OCI-LY1 (cell line): ENCODE data around the gene PEX6.

Experiments
- H2AFZ ChIP-seq: fragments of 200-600 bp; sonication (generic), shearing (Covaris generic); 2 replicates; pipeline ENCODE4 v1.6.0; 2014; ENCODE audit warnings: antibody characterized with exemption, mild to moderate bottlenecking, low read length
- H3F3A ChIP-seq: fragments of 200-600 bp; sonication (generic), shearing (Covaris generic); 2 replicates; pipeline ENCODE4 v1.6.0; 2014; ENCODE audit warnings: mild to moderate bottlenecking, antibody characterized with exemption, low read length, moderate library complexity; ENCODE audit not compliant: insufficient read depth
- H3K27ac ChIP-seq: fragments of 200-600 bp; sonication (generic); 2 replicates; pipeline ENCODE4 v1.5.1; 2014; ENCODE audit warnings: low read length, mixed run types, mild to moderate bottlenecking, low read depth; ENCODE audit not compliant: poor library complexity, severe bottlenecking
- H3K27me3 ChIP-seq: fragments of 200-600 bp; sonication (generic); 2 replicates; pipeline ENCODE4 v1.6.0; 2014; ENCODE audit warnings: antibody characterized with exemption, mild to moderate bottlenecking, low read length, moderate library complexity; ENCODE audit not compliant: insufficient read depth
- H3K36me3 ChIP-seq: fragments of 200-600 bp; sonication (generic); 2 replicates; pipeline ENCODE4 v1.6.1; 2014; ENCODE audit warnings: mild to moderate bottlenecking, antibody characterized with exemption, low read length, moderate library complexity, mixed read lengths; ENCODE audit not compliant: insufficient read depth
- H3K4me1 ChIP-seq: fragments of 200-600 bp; sonication (generic); 2 replicates; pipeline ENCODE4 v1.5.1; 2014; ENCODE audit warnings: mild to moderate bottlenecking, low read length, moderate library complexity; ENCODE audit not compliant: insufficient read depth, severe bottlenecking
- H3K4me2 ChIP-seq: fragments of 200-600 bp; sonication (generic), shearing (Covaris generic); 2 replicates; pipeline ENCODE4 v1.6.1; 2014; ENCODE audit warnings: low read length
- H3K4me3 ChIP-seq: fragments of 200-600 bp; sonication (generic); 2 replicates; pipeline ENCODE4 v1.5.1; 2014; ENCODE audit warnings: low read length, low read depth, mild to moderate bottlenecking, mixed read lengths; ENCODE audit not compliant: poor library complexity, severe bottlenecking
- H3K79me2 ChIP-seq: fragments of 200-600 bp; shearing (Covaris generic); 2 replicates; pipeline ENCODE4 v1.6.1; 2016; ENCODE audit warnings: mixed run types, low read length, mixed read lengths; ENCODE audit not compliant: insufficient read depth
- H3K9ac ChIP-seq: fragments of 200-600 bp; sonication (generic), shearing (Covaris generic); 2 replicates; pipeline ENCODE4 v1.6.1; 2014; ENCODE audit warnings: mild to moderate bottlenecking, low read length, mixed read lengths
- H3K9me2 ChIP-seq: fragments of 200-600 bp; sonication (generic), shearing (Covaris generic); 2 replicates; pipeline ENCODE4 v1.6.1; 2014; ENCODE audit warnings: low read depth, mild to moderate bottlenecking, low read length, mixed read lengths
- H3K9me3 ChIP-seq: fragments of 200-600 bp; shearing (Covaris generic); 2 replicates; pipeline ENCODE4 v1.6.1; 2014; ENCODE audit warnings: low read length, mixed read lengths
- H4K20me1 ChIP-seq: fragments of 200-600 bp; sonication (generic), shearing (Covaris generic); 2 replicates; pipeline ENCODE4 v1.6.0; 2016; ENCODE audit warnings: mild to moderate bottlenecking, low read length; ENCODE audit not compliant: insufficient read depth
- EZH2 ChIP-seq: fragments of 200-600 bp; sonication (generic), shearing (Covaris generic); IDR thresholded peaks from 2 replicates; pipeline ENCODE4 v1.8.0; 2017; ENCODE audit warnings: borderline replicate concordance, mixed run types, mild to moderate bottlenecking, antibody characterized with exemption, low read length, moderate library complexity, mixed read lengths
- TF ChIP-seq, protein P1 (sequence below): fragments of 200-600 bp; sonication (generic), shearing (Covaris generic); IDR thresholded peaks from 2 replicates; pipeline ENCODE4 v1.5.1; 2017; ENCODE audit warnings: mild to moderate bottlenecking, antibody characterized with exemption, low read length, moderate library complexity, mixed read lengths

PEX6 gene

DNA sequence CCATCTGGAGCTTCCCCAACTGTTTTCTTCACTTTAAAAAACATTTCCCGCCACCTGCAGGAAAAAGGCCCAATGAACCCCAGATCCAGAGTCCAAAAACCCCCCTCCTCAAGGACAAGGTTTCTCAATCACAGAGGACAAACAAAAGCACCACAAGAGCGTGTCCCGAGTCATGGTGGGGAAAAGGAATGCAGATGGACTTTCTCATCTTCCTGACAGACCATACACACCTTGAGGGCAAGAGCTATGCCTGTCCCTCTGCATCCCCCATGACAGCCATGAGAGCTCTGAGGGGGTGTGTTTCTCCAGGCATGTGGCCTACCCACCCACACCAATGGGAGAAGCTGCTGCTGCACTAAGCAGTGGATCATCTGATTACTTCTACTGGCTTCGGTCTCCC is 9.0 kb downstream of the PEX6 start:
- H3K27me3 ChIP-seq, result no peaks in the 10 kb centered on the region
- H3K9me3 ChIP-seq, result no peaks in the 10 kb centered on the region
- peaks cover 2% of the 10 kb centered on the region for H3K4me1 ChIP-seq
- H3K4me3 ChIP-seq, result no peak overlapping the region
- H3K4me2 ChIP-seq, result no peak overlapping the region
- no peaks in the 10 kb centered on the region for H4K20me1 ChIP-seq
- no peak overlapping the region for H2AFZ ChIP-seq
- H3K27ac ChIP-seq, result no peak overlapping the region
- no peaks in the 10 kb centered on the region for H3K9me2 ChIP-seq
- no peaks in the 10 kb centered on the region for H3F3A ChIP-seq
- no peak for TF ChIP-seq EZH2
- TF ChIP-seq, protein P1, sequence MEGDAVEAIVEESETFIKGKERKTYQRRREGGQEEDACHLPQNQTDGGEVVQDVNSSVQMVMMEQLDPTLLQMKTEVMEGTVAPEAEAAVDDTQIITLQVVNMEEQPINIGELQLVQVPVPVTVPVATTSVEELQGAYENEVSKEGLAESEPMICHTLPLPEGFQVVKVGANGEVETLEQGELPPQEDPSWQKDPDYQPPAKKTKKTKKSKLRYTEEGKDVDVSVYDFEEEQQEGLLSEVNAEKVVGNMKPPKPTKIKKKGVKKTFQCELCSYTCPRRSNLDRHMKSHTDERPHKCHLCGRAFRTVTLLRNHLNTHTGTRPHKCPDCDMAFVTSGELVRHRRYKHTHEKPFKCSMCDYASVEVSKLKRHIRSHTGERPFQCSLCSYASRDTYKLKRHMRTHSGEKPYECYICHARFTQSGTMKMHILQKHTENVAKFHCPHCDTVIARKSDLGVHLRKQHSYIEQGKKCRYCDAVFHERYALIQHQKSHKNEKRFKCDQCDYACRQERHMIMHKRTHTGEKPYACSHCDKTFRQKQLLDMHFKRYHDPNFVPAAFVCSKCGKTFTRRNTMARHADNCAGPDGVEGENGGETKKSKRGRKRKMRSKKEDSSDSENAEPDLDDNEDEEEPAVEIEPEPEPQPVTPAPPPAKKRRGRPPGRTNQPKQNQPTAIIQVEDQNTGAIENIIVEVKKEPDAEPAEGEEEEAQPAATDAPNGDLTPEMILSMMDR, result no peak
- H3K9ac ChIP-seq, result no peak overlapping the region
- H3K36me3 ChIP-seq, result peaks cover 19% of the 10 kb centered on the region
- H3K79me2 ChIP-seq, result no peaks in the 10 kb centered on the region

DNA sequence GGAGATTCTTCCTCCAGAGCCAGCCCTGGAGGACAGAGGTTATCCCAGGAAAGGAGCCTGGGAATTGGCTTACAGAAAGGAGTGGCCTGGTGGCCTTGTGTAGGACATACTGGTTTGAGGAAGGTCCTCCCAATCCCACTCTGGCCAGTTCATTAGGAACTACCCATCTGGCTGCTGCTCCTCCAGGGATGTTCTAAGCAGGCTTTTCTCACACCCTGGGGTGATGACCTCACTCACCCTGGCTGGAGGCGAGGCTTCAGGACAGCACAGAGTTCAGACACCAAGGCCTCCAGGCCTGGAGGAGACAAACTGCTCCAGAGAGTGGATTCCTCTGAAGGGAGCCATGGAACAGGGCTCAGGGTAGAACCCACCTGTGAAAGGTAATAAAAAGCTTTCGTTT is 9.6 kb downstream of the PEX6 start:
- H2AFZ ChIP-seq, result no peak overlapping the region
- H3K27me3 ChIP-seq, result no peaks in the 10 kb centered on the region
- no peaks in the 10 kb centered on the region for H4K20me1 ChIP-seq
- H3K79me2 ChIP-seq, result no peaks in the 10 kb centered on the region
- H3K4me1 ChIP-seq, result no peaks in the 10 kb centered on the region
- no peak overlapping the region for H3K27ac ChIP-seq
- H3F3A ChIP-seq, result no peaks in the 10 kb centered on the region
- peaks cover 19% of the 10 kb centered on the region; the same call in 1 of the 2 replicates for H3K36me3 ChIP-seq
- H3K9ac ChIP-seq, result no peak overlapping the region
- no peak for TF ChIP-seq EZH2
- TF ChIP-seq, protein P1, result no peak
- H3K4me3 ChIP-seq, result no peak overlapping the region
- no peaks in the 10 kb centered on the region for H3K9me3 ChIP-seq
- no peak overlapping the region for H3K4me2 ChIP-seq
- H3K9me2 ChIP-seq, result no peaks in the 10 kb centered on the region

- no peaks in the 10 kb centered on the region for H3K79me2 ChIP-seq
- no peaks in the 10 kb centered on the region for H3K9me3 ChIP-seq
- no peak for TF ChIP-seq EZH2
- no peak overlapping the region for H3K4me3 ChIP-seq
- H3K4me2 ChIP-seq, result no peak overlapping the region
- H4K20me1 ChIP-seq, result no peaks in the 10 kb centered on the region
- peaks cover 21% of the 10 kb centered on the region; the same call in 1 of the 2 replicates for H3K36me3 ChIP-seq
- no peaks in the 10 kb centered on the region for H3F3A ChIP-seq
- no peaks in the 10 kb centered on the region for H3K9me2 ChIP-seq
- no peak overlapping the region for H2AFZ ChIP-seq
- H3K4me1 ChIP-seq, result no peaks in the 10 kb centered on the region
- no peak overlapping the region for H3K27ac ChIP-seq
- no peaks in the 10 kb centered on the region for H3K27me3 ChIP-seq
- H3K9ac ChIP-seq, result no peak overlapping the region
These were observed 10.2 kb downstream of the PEX6 start for GRCh38 chr6:42968783-42969182.

DNA sequence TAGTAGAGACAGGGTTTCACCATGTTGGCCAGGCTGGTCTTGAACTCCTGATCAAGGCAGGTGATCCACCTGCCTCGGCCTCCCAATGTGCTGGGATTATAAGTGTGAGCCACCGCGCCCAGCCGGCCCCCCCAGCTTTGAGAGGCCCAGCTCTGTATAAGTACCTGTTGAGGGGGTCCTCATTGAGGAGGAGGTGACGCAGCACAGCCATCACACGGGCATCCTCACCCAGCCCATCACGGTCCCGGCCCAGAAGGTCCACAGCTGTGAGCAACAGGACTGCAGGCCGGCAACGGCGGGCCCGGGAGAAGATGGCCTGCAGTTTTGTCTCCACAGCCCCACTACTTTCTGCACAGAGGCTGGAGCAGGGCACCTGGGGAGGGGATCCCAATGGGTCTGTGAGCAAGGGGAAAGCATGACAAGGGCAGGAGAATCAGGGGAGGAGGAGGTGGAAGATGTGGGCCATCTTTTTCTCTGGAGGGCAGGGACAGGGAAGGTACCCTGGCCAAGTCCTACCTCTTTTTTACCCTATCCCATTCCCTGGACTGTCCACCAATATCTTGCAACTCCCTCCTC is 10.8 kb downstream of the PEX6 start:
- H3K79me2 ChIP-seq, result no peaks in the 10 kb centered on the region
- H2AFZ ChIP-seq, result no peak overlapping the region
- H3K9me2 ChIP-seq, result no peaks in the 10 kb centered on the region
- no peak for TF ChIP-seq EZH2
- TF ChIP-seq, protein P1, result no peak
- H3K36me3 ChIP-seq, result peaks cover 17% of the 10 kb centered on the region; the same call in 1 of the 2 replicates
- H3F3A ChIP-seq, result no peaks in the 10 kb centered on the region
- H4K20me1 ChIP-seq, result no peaks in the 10 kb centered on the region
- no peaks in the 10 kb centered on the region for H3K4me1 ChIP-seq
- no peak overlapping the region for H3K4me3 ChIP-seq
- no peaks in the 10 kb centered on the region for H3K9me3 ChIP-seq
- no peak overlapping the region for H3K4me2 ChIP-seq
- H3K27me3 ChIP-seq, result no peaks in the 10 kb centered on the region
- H3K9ac ChIP-seq, result no peak overlapping the region
- no peak overlapping the region for H3K27ac ChIP-seq
